ENCODE measurements around the gene PAQR5. TPM values are rescaled to one million over a fixed set of nuclear protein-coding genes. Genes with fewer than 3 reads are reported as not detected.

PAQR5 gene
- total RNA-seq, 2 experiments from 2014 or later = 0.19 TPM; not detected in 1

GRCh38 chr15:69311319-69311721, 12.6 kb downstream of the PAQR5 start:
- no peaks in the 10 kb centered on the region for H3K36me3 Mint-ChIP-seq (ENCODE audit: low read depth)
- H3K4me1 Mint-ChIP-seq (ENCODE audit: low read depth) = no peaks in the 10 kb centered on the region
- H3K27ac Mint-ChIP-seq = no peak overlapping the region
- DNase-seq = no peak
- peaks cover 16% of the 10 kb centered on the region for H3K27me3 Mint-ChIP-seq (ENCODE audit: low read depth)
- intact Hi-C loops (cut with micrococcal nuclease) = no loop called here
- no peak overlapping the region for H3K4me3 Mint-ChIP-seq
- H3K9me3 Mint-ChIP-seq = no peaks in the 10 kb centered on the region
- CTCF ChIA-PET = no interaction called here

GRCh38 chr15:69313432-69314000, 14.8 kb downstream of the PAQR5 start:
- H3K9me3 Mint-ChIP-seq = no peaks in the 10 kb centered on the region
- intact Hi-C loops (cut with micrococcal nuclease) = no loop called here
- no peak overlapping the region for H3K4me3 Mint-ChIP-seq
- H3K27me3 Mint-ChIP-seq (ENCODE audit: low read depth) = peaks cover 20% of the 10 kb centered on the region
- H3K4me1 Mint-ChIP-seq (ENCODE audit: low read depth) = no peaks in the 10 kb centered on the region
- CTCF ChIA-PET = interaction anchor here (1.2 kb wide), 1 partner anchor 81 kb away, joined by 3 read pairs; no protein-coding TSS in a partner anchor
- H3K27ac Mint-ChIP-seq = no peak overlapping the region
- DNase-seq = no peak
- no peaks in the 10 kb centered on the region for H3K36me3 Mint-ChIP-seq (ENCODE audit: low read depth)

- Mint-ChIP-seq H3K9me3 (no peaks in the 10 kb centered on the region), H3K27me3 (ENCODE audit: low read depth) (peaks cover 15% of the 10 kb centered on the region), H3K36me3 (ENCODE audit: low read depth) (no peaks in the 10 kb centered on the region), H3K27ac (no peak overlapping the region), H3K4me1 (ENCODE audit: low read depth) (no peaks in the 10 kb centered on the region), H3K4me3 (no peak overlapping the region)
- no peak for DNase-seq
- intact Hi-C loops (cut with micrococcal nuclease) = no loop called here
- CTCF ChIA-PET = no interaction called here
Measured at GRCh38 chr15:69314131-69314530, 15.4 kb downstream of the PAQR5 start.

GRCh38 chr15:69314736-69315135, 16.0 kb downstream of the PAQR5 start:
- no peak overlapping the region for H3K4me3 Mint-ChIP-seq
- intact Hi-C loops (cut with micrococcal nuclease) = no loop called here
- H3K9me3 Mint-ChIP-seq = no peaks in the 10 kb centered on the region
- CTCF ChIA-PET = no interaction called here
- H3K4me1 Mint-ChIP-seq (ENCODE audit: low read depth) = peaks cover 3% of the 10 kb centered on the region
- no peak for DNase-seq
- no peak overlapping the region for H3K27ac Mint-ChIP-seq
- H3K27me3 Mint-ChIP-seq (ENCODE audit: low read depth) = peaks cover 11% of the 10 kb centered on the region
- no peaks in the 10 kb centered on the region for H3K36me3 Mint-ChIP-seq (ENCODE audit: low read depth)

GRCh38 chr15:69315402-69316110, 16.8 kb downstream of the PAQR5 start:
- DNase-seq = no peak
- Mint-ChIP-seq H3K27ac (no peak overlapping the region), H3K36me3 (ENCODE audit: low read depth) (no peaks in the 10 kb centered on the region), H3K27me3 (ENCODE audit: low read depth) (peaks cover 10% of the 10 kb centered on the region), H3K4me3 (no peak overlapping the region), H3K4me1 (ENCODE audit: low read depth) (peaks cover 8% of the 10 kb centered on the region), H3K9me3 (no peaks in the 10 kb centered on the region)
- CTCF ChIA-PET = interaction anchor here (0.6 kb wide), 1 partner anchor 24 kb away, joined by 3 read pairs; no protein-coding TSS in a partner anchor
- intact Hi-C loops (cut with micrococcal nuclease) = no loop called here

- no peak overlapping the region for H3K4me3 Mint-ChIP-seq
- CTCF ChIA-PET = no interaction called here
Measured at GRCh38 chr15:69316291-69316690, 17.6 kb downstream of the PAQR5 start.

GRCh38 chr15:69317392-69317841, 18.7 kb downstream of the PAQR5 start:
- CTCF ChIA-PET = interaction anchor here (1.5 kb wide), 1 partner anchor 78 kb away, joined by 6 read pairs; no protein-coding TSS in a partner anchor
- Mint-ChIP-seq H3K4me1 (ENCODE audit: low read depth) (peaks cover 20% of the 10 kb centered on the region), H3K4me3 (no peak overlapping the region), H3K9me3 (no peaks in the 10 kb centered on the region), H3K27ac (no peak overlapping the region), H3K27me3 (ENCODE audit: low read depth) (peaks cover 11% of the 10 kb centered on the region), H3K36me3 (ENCODE audit: low read depth) (no peaks in the 10 kb centered on the region)
- intact Hi-C loops (cut with micrococcal nuclease) = no loop called here
- DNase-seq = no peak

More at GRCh38 chr15:69316291-69316690, 17.6 kb downstream of the PAQR5 start:
- Mint-ChIP-seq H3K4me1 (ENCODE audit: low read depth) (peaks cover 15% of the 10 kb centered on the region), H3K9me3 (no peaks in the 10 kb centered on the region), H3K27me3 (ENCODE audit: low read depth) (peaks cover 10% of the 10 kb centered on the region), H3K27ac (no peak overlapping the region), H3K36me3 (ENCODE audit: low read depth) (no peaks in the 10 kb centered on the region)
- intact Hi-C loops (cut with micrococcal nuclease) = no loop called here
- DNase-seq = no peak

GRCh38 chr15:69318033-69318432, 19.3 kb downstream of the PAQR5 start:
- Mint-ChIP-seq H3K9me3 (no peaks in the 10 kb centered on the region), H3K4me3 (no peak overlapping the region), H3K4me1 (ENCODE audit: low read depth) (peaks cover 20% of the 10 kb centered on the region), H3K27ac (no peak overlapping the region), H3K36me3 (ENCODE audit: low read depth) (no peaks in the 10 kb centered on the region), H3K27me3 (ENCODE audit: low read depth) (peaks cover 11% of the 10 kb centered on the region)
- intact Hi-C loops (cut with micrococcal nuclease) = no loop called here
- CTCF ChIA-PET = interaction anchor here (1.5 kb wide), 1 partner anchor 77 kb away, joined by 6 read pairs; no protein-coding TSS in a partner anchor
- no peak for DNase-seq

- no peaks in the 10 kb centered on the region for H3K9me3 Mint-ChIP-seq
- CTCF ChIA-PET = no interaction called here
- H3K4me3 Mint-ChIP-seq = no peak overlapping the region
- no peaks in the 10 kb centered on the region for H3K36me3 Mint-ChIP-seq (ENCODE audit: low read depth)
- DNase-seq = no peak
- no peak overlapping the region for H3K27ac Mint-ChIP-seq
- peaks cover 11% of the 10 kb centered on the region for H3K27me3 Mint-ChIP-seq (ENCODE audit: low read depth)
- peaks cover 20% of the 10 kb centered on the region for H3K4me1 Mint-ChIP-seq (ENCODE audit: low read depth)
- intact Hi-C loops (cut with micrococcal nuclease) = loop anchor here (2.0 to 5.0 kb wide), 2 partner anchors 93 to 501 kb away; partner anchors contain the start of gene KIF23
Measured at GRCh38 chr15:69319384-69320375, 21.0 kb downstream of the PAQR5 start.

- Mint-ChIP-seq H3K4me1 (ENCODE audit: low read depth) (peaks cover 20% of the 10 kb centered on the region), H3K27ac (peak overlapping the region; percentile 63), H3K27me3 (ENCODE audit: low read depth) (peaks cover 15% of the 10 kb centered on the region), H3K4me3 (no peak overlapping the region), H3K36me3 (ENCODE audit: low read depth) (no peaks in the 10 kb centered on the region), H3K9me3 (no peaks in the 10 kb centered on the region)
- peak; percentile 27 for DNase-seq
- intact Hi-C loops (cut with micrococcal nuclease) = loop anchor here (1.0 to 5.0 kb wide), 5 partner anchors 91 to 502 kb away; partner anchors contain the start of genes GLCE and KIF23
- CTCF ChIA-PET = no interaction called here
Measured at GRCh38 chr15:69320977-69321554, 22.4 kb downstream of the PAQR5 start.

GRCh38 chr15:69323893-69324430, 25.2 kb downstream of the PAQR5 start:
- peaks cover 12% of the 10 kb centered on the region for H3K27me3 Mint-ChIP-seq (ENCODE audit: low read depth)
- CTCF ChIA-PET = no interaction called here
- H3K9me3 Mint-ChIP-seq = no peaks in the 10 kb centered on the region

More at GRCh38 chr15:69323893-69324430, 25.2 kb downstream of the PAQR5 start:
- DNase-seq = no peak
- Mint-ChIP-seq H3K4me1 (ENCODE audit: low read depth) (peaks cover 20% of the 10 kb centered on the region), H3K4me3 (no peak overlapping the region), H3K36me3 (ENCODE audit: low read depth) (no peaks in the 10 kb centered on the region), H3K27ac (no peak overlapping the region)
- intact Hi-C loops (cut with micrococcal nuclease) = loop anchor here (5.0 kb wide), 1 partner anchor 88 kb away; the partner anchor contains the start of gene KIF23
